Gastrocnemius medialis (tissue), 4 donors: ENCODE measurements around the gene TSNAXIP1. TPM values are rescaled to one million over a fixed set of nuclear protein-coding genes. Genes with fewer than 3 reads are reported as not detected.

Source experiments
- ATAC-seq, 2 donors: fragments of 150-250 bp; one replicate each; pipeline ENCODE4 v1.9.1; 2016
- DNase-seq, 2 donors: peaks; one replicate each; pipeline ENCODE4 v3.0.0-alpha.2; 2019
- H3K27ac ChIP-seq, 4 donors: fragments of 200-600 bp; sonication (generic); 1 replicate in 1 of 4; 2 replicates in 3 of 4; pipeline ENCODE4 v1.5.1; 2016 to 2018; ENCODE audit warnings: mild to moderate bottlenecking in 2 of 4, moderate library complexity in 1 of 4
- H3K27me3 ChIP-seq, 3 donors: fragments of 200-600 bp; sonication (generic) in 2 of 3; 1 replicate in 1 of 3; 2 replicates in 2 of 3; pipeline versions ENCODE4 v1.5.1 to v1.6.0; 2016 to 2019; ENCODE audit warnings: mild to moderate bottlenecking in 1 of 3, moderate library complexity in 1 of 3
- H3K36me3 ChIP-seq, 2 donors: fragments of 200-600 bp; sonication (generic) in 1 of 2; one replicate each; pipeline ENCODE4 v1.5.1; 2017 to 2018
- H3K4me1 ChIP-seq, 2 donors: fragments of 200-600 bp; sonication (generic) in 1 of 2; one replicate each; pipeline ENCODE4 v1.5.1; 2016 to 2017; ENCODE audit warnings: mild to moderate bottlenecking in 2 of 2
- H3K4me3 ChIP-seq, 4 donors: fragments of 200-600 bp; sonication (generic) in 3 of 4; 1 replicate in 1 of 4; 2 replicates in 3 of 4; pipeline ENCODE4 v1.5.1; 2016 to 2019; ENCODE audit warnings: mild to moderate bottlenecking in 2 of 4
- H3K9me3 ChIP-seq, 3 donors: fragments of 200-600 bp; sonication (generic) in 2 of 3; 1 replicate in 1 of 3; 2 replicates in 2 of 3; pipeline ENCODE4 v1.5.1; 2016 to 2019
- CTCF ChIP-seq, 5 experiments: fragments of 450-650 bp in 3 of 5; fragments of 200-600 bp in 2 of 5; sonication (generic) in 2 of 5; IDR thresholded peaks in 4 of 5; conservative IDR thresholded peaks in 1 of 5; 1 replicate in 4 of 5; 2 replicates in 1 of 5; pipeline ENCODE4 v1.5.1; 2016 to 2019; ENCODE audit warnings: antibody characterized with exemption in 5 of 5, mild to moderate bottlenecking in 3 of 5, moderate library complexity in 3 of 5
- POLR2A ChIP-seq, 2 donors: fragments of 450-650 bp; IDR thresholded peaks; one replicate each; pipeline ENCODE4 v1.6.1; 2017; ENCODE audit warnings: antibody characterized with exemption in 2 of 2, mild to moderate bottlenecking in 2 of 2, moderate library complexity in 2 of 2
- in situ Hi-C, 4 donors: fragments of 200-750 bp; cut with MboI; loops; one replicate each; pipeline versions ENCODE4 v1.15.0 to v1.8.0; 2017; ENCODE audit warnings: low sequenced_read_pairs in 4 of 4
- intact Hi-C: fragments of 100-400 bp; cut with DNase I; formaldehyde crosslinking; loops from one replicate; pipeline ENCODE4 v1.15.1; 2023; ENCODE audit warnings: low total_unique reads
- total RNA-seq, 4 donors: library from RNA; depleted of rRNA; stranded (reverse); fragments of >200 nt; gene quantifications; one replicate each; pipeline versions ENCODE4 v1.1.0 to v1.2.3, GENCODE V29; 2016

TSNAXIP1 gene
- total RNA-seq, 4 donors from 2014 or later = 0.27 to 11.0 (median 0.56) TPM; not detected in 1

GRCh38 chr16:67767953-67768352 is 38.7 kb upstream of the TSNAXIP1 start:
- TF ChIP-seq CTCF (IDR thresholded peaks at IDR 0.05 in 4 of 5, conservative IDR thresholded peaks at IDR 0.05 in 1 of 5) (no peak), POLR2A (IDR thresholded peaks at IDR 0.05) (no peak)
- in situ Hi-C loops = no loop called here

GRCh38 chr16:67770346-67770991 is 36.2 kb upstream of the TSNAXIP1 start:
- no peak overlapping the region for H3K4me3 ChIP-seq
- in situ Hi-C loops (no loop called here), intact Hi-C loops (loop anchor here (5.0 kb wide), 1 partner anchor 53 kb away; the partner anchor contains the start of gene GFOD2)
- H3K4me1 ChIP-seq = peaks cover 32 to 44% of the 10 kb centered on the region in 2 donors
- H3K27ac ChIP-seq = no peak overlapping the region
- no peaks in the 10 kb centered on the region for H3K27me3 ChIP-seq
- ATAC-seq (no peak), DNase-seq (no peak)
- no peaks in the 10 kb centered on the region for H3K9me3 ChIP-seq
- H3K36me3 ChIP-seq = peaks cover 0 to 7% of the 10 kb centered on the region in 2 donors
- no peak for TF ChIP-seq CTCF (IDR thresholded peaks at IDR 0.05 in 4 of 5, conservative IDR thresholded peaks at IDR 0.05 in 1 of 5)
- no peak for TF ChIP-seq POLR2A (IDR thresholded peaks at IDR 0.05)

More at GRCh38 chr16:67767953-67768352, 38.7 kb upstream of the TSNAXIP1 start:
- peaks cover 16 to 26% of the 10 kb centered on the region in 2 donors for H3K4me1 ChIP-seq
- no peak overlapping the region for H3K4me3 ChIP-seq
- intact Hi-C loops = no loop called here
- no peak overlapping the region for H3K27ac ChIP-seq
- H3K36me3 ChIP-seq = peaks cover 0 to 7% of the 10 kb centered on the region in 2 donors
- ATAC-seq = no peak
- no peaks in the 10 kb centered on the region for H3K9me3 ChIP-seq
- no peak for DNase-seq
- H3K27me3 ChIP-seq = no peaks in the 10 kb centered on the region

GRCh38 chr16:67773099-67773498 is 33.6 kb upstream of the TSNAXIP1 start:
- TF ChIP-seq CTCF (IDR thresholded peaks at IDR 0.05 in 4 of 5, conservative IDR thresholded peaks at IDR 0.05 in 1 of 5) (no peak), POLR2A (IDR thresholded peaks at IDR 0.05) (no peak)
- peak; percentile 33 to 65 for DNase-seq
- H3K9me3 ChIP-seq = no peaks in the 10 kb centered on the region
- in situ Hi-C loops (no loop called here), intact Hi-C loops (loop anchor here (5.0 kb wide), 1 partner anchor 56 kb away; the partner anchor contains the start of gene GFOD2)
- peaks cover 0 to 7% of the 10 kb centered on the region in 2 donors for H3K36me3 ChIP-seq
- peak; percentile 79 to 83 for ATAC-seq
- peaks cover 24 to 31% of the 10 kb centered on the region in 2 donors for H3K4me1 ChIP-seq
- no peaks in the 10 kb centered on the region for H3K27me3 ChIP-seq
- H3K4me3 ChIP-seq = no peak overlapping the region
- peak overlapping the region; percentile 64 to 82 (median 74) for H3K27ac ChIP-seq

- intact Hi-C loops (loop anchor here (5.0 kb wide), 1 partner anchor 57 kb away; the partner anchor contains the start of gene GFOD2), in situ Hi-C loops (no loop called here)
- peak; percentile 17 to 37 for DNase-seq
- TF ChIP-seq POLR2A (IDR thresholded peaks at IDR 0.05) = no peak
- no peak for TF ChIP-seq CTCF (IDR thresholded peaks at IDR 0.05 in 4 of 5, conservative IDR thresholded peaks at IDR 0.05 in 1 of 5)
- peaks cover 27 to 32% of the 10 kb centered on the region in 2 donors for H3K4me1 ChIP-seq
- no peaks in the 10 kb centered on the region for H3K27me3 ChIP-seq
- no peaks in the 10 kb centered on the region for H3K9me3 ChIP-seq
- ATAC-seq = peak; percentile 55 to 66
- no peak overlapping the region for H3K4me3 ChIP-seq
- peaks cover 0 to 7% of the 10 kb centered on the region in 2 donors for H3K36me3 ChIP-seq
- H3K27ac ChIP-seq = peak overlapping the region; percentile 64 to 82 (median 74)
Measured at GRCh38 chr16:67773569-67774456, 32.9 kb upstream of the TSNAXIP1 start.
